ENCODE measurements around the gene SPRR4. TPM values are rescaled to one million over a fixed set of nuclear protein-coding genes. Genes with fewer than 3 reads are reported as not detected.

The SPRR4 gene
- total and polyA plus RNA-seq, 2 donors (not counting 3 experiments of a cell fraction or from before 2014, with no cell fraction given): not detected

- Histone ChIP-seq H4K20me1 (replicated peaks; ENCODE audit: control insufficient read depth, extremely low read depth, insufficient read depth, low read length) (no peaks in the 10 kb centered on the region), H3K4me3 (replicated peaks in 1 of 3; ENCODE audit: insufficient read depth in 1 of 3, low read depth in 1 of 3, low read length in 3 of 3) (no peak within 1 kb of the TSS), H3K27ac (ENCODE audit: insufficient read depth, low read depth, low read length) (no peak within 1 kb of the TSS), H3K27me3 (ENCODE audit: control insufficient read depth in 2 of 2, insufficient read depth in 2 of 2, low read length in 2 of 2) (no peaks in the 10 kb centered on the region), H3K36me3 (ENCODE audit: control insufficient read depth in 2 of 2, extremely low read depth in 1 of 2, insufficient read depth in 2 of 2, low read length in 2 of 2) (no peaks in the 10 kb centered on the region), H3K9me1 (replicated peaks; ENCODE audit: control insufficient read depth, extremely low read depth, insufficient read depth, low read length) (no peaks in the 10 kb centered on the region), H3K4me1 (ENCODE audit: control insufficient read depth, extremely low read depth, insufficient read depth, low read length) (no peaks in the 10 kb centered on the region), H3K4me2 (ENCODE audit: insufficient read depth, low read length) (no peak within 1 kb of the TSS), H2AFZ (ENCODE audit: low read depth, low read length) (no peak within 1 kb of the TSS), H3K9ac (replicated peaks; ENCODE audit: extremely low read depth, insufficient read depth, low read length) (no peak within 1 kb of the TSS), H3K9me3 (replicated peaks; ENCODE audit: control insufficient read depth, insufficient read depth, low read length) (no peaks in the 10 kb centered on the region), H3K79me2 (ENCODE audit: control insufficient read depth, insufficient read depth, low read length) (no peaks in the 10 kb centered on the region)
- DNase-seq (ENCODE audit: low read depth, low spot score) (no peak), FAIRE-seq (no peak)
- POLR2A ChIA-PET: no interaction called here
- BruUV-seq (replicated peaks): no TSS peak
- intact Hi-C loops (cut with micrococcal nuclease) (no loop called here), dilution Hi-C loops (cut with MboI; ENCODE audit: extremely low pct_ligation_motif_present, low sequenced_read_pairs) (no loop called here)
- no peak for TF ChIP-seq EZH2 (IDR thresholded peaks at IDR 0.05; ENCODE audit: borderline replicate concordance, low read depth, low read length, severe bottlenecking)
- no peak for TF ChIP-seq CTCF (IDR thresholded peaks at IDR 0.05; ENCODE audit: extremely low read depth in 1 of 2, insufficient read depth in 1 of 2, low read depth in 1 of 2, low read length in 2 of 2)
- no peak for TF ChIP-seq GATA2 (IDR thresholded peaks at IDR 0.05; ENCODE audit: insufficient read depth, insufficient read length, low read depth, low read length)
- no peak for TF ChIP-seq POLR2AphosphoS5 (IDR thresholded peaks at IDR 0.05; ENCODE audit: insufficient read depth, low read depth, low read length)
- TF ChIP-seq FOS (IDR thresholded peaks at IDR 0.05; ENCODE audit: borderline replicate concordance, insufficient read depth, low read length): no peak
- TF ChIP-seq POLR2A (IDR thresholded peaks at IDR 0.05; ENCODE audit: low read depth, low read length): no peak
- TF ChIP-seq MAX (IDR thresholded peaks at IDR 0.05; ENCODE audit: insufficient read depth, insufficient read length): no peak
- no peak for TF ChIP-seq JUN (IDR thresholded peaks at IDR 0.05; ENCODE audit: borderline replicate concordance, insufficient read depth, insufficient read length, low read depth)
- TF ChIP-seq MYC (IDR thresholded peaks at IDR 0.05; ENCODE audit: low read depth, low read length): no peak
- CTCF ChIA-PET: no interaction called here
Measured at GRCh38 chr1:152983743-152984142, 13.3 kb downstream of the SPRR4 start, which contains the start of gene SPRR1A. TSS of gene SPRR1A (plus strand) at chr1:152984081. CDS start at chr1:152985231, 1,150 bp downstream.
